GM21619 (cell line): ENCODE results near the gene TET3.
A peak's percentile ranks its signal among the peaks of the same experiment; 100 is the strongest.

Experiments used
- ATAC-seq: cut with Tn5 transposase; IDR thresholded peaks from one replicate; pipeline ENCODE4 v1.9.1; 2021; ENCODE audit not compliant: unreplicated experiment

The TET3 gene

GRCh38 chr2:73985308-73986084 is 786 bp downstream of the TET3 start:
- peak; percentile 39 for ATAC-seq

GRCh38 chr2:73986085-73986681 is 1.5 kb downstream of the TET3 start:
- no peak for ATAC-seq

GRCh38 chr2:73987109-73987947 is 2.6 kb downstream of the TET3 start:
- ATAC-seq, result no peak

GRCh38 chr2:73987948-73988700 is 3.4 kb downstream of the TET3 start:
- ATAC-seq, result no peak

GRCh38 chr2:73989972-73990371 is 5.3 kb downstream of the TET3 start:
- ATAC-seq, result no peak

GRCh38 chr2:73990531-73990930 is 5.8 kb downstream of the TET3 start:
- ATAC-seq, result no peak

- ATAC-seq, result no peak
These were observed 7.3 kb downstream of the TET3 start for GRCh38 chr2:73992036-73992435.

- ATAC-seq, result no peak
These were observed 8.7 kb downstream of the TET3 start for GRCh38 chr2:73993376-73993775.

- ATAC-seq, result no peak
These were observed 9.1 kb downstream of the TET3 start for GRCh38 chr2:73993778-73994177.

GRCh38 chr2:73994178-73994831 is 9.6 kb downstream of the TET3 start:
- ATAC-seq, result no peak

- no peak for ATAC-seq
These were observed 11.1 kb downstream of the TET3 start for GRCh38 chr2:73995810-73996209.

GRCh38 chr2:73997813-73998212 is 13.1 kb downstream of the TET3 start:
- ATAC-seq, result no peak

- ATAC-seq, result no peak
These were observed 13.7 kb downstream of the TET3 start for GRCh38 chr2:73998451-73998850.

- no peak for ATAC-seq
These were observed 14.2 kb downstream of the TET3 start for GRCh38 chr2:73998933-73999332.

- ATAC-seq, result no peak
These were observed 15.3 kb downstream of the TET3 start for GRCh38 chr2:73999881-74000597.

- ATAC-seq, result no peak
These were observed 16.0 kb downstream of the TET3 start for GRCh38 chr2:74000666-74001065.

- no peak for ATAC-seq
These were observed 16.4 kb downstream of the TET3 start for GRCh38 chr2:74001121-74001520.

GRCh38 chr2:74001781-74002504 is 17.2 kb downstream of the TET3 start:
- peak; percentile 44 for ATAC-seq
